Naive thymus-derived CD4-positive, alpha-beta T cell (primary cell): ENCODE results near the gene GPRASP3. TPM values are rescaled to one million over a fixed set of nuclear protein-coding genes. Genes with fewer than 3 reads are reported as not detected.
A peak's percentile ranks its signal among the peaks of the same experiment; 100 is the strongest.

Experiments used
- ATAC-seq: fragments of 150-1000 bp; cut with Tn5 transposase; 2 replicates; pipeline ENCODE4 v1.10.0; 2021; ENCODE audit warnings: mild to moderate bottlenecking, moderate library complexity
- CTCF ChIA-PET: fragments of 350-600 bp; sonication (Branson Sonifier 250); formaldehyde crosslinking; loops from one replicate; lab custom pipeline; 2021; ENCODE audit warnings: antibody characterized with exemption; lab: Charles Lee
- POLR2A ChIA-PET: fragments of 350-600 bp; sonication (Branson Sonifier 250); formaldehyde crosslinking; loops from one replicate; lab custom pipeline; 2021; ENCODE audit warnings: antibody characterized with exemption, inconsistent platforms; lab: Charles Lee
- DNase-seq, 9 donors: peaks; one replicate each; pipeline versions ENCODE4 v3.0.0 to v3.0.0-alpha.2; 2020 to 2022; ENCODE audit warnings: mixed read lengths in 1 of 9
- H3K27ac ChIP-seq: one replicate; pipeline ENCODE4 v1.7.0; 2013; ENCODE audit warnings: mild to moderate bottlenecking, low read depth, low read length, moderate library complexity
- H3K27me3 ChIP-seq, 2 donors: one replicate each; pipeline ENCODE4 v1.7.0; 2013; ENCODE audit warnings: low read length in 2 of 2, mild to moderate bottlenecking in 2 of 2, moderate library complexity in 2 of 2; ENCODE audit not compliant: control insufficient read depth in 2 of 2, insufficient read depth in 2 of 2
- H3K36me3 ChIP-seq, 3 experiments: 1 replicate in 2 of 3; 2 replicates in 1 of 3; pipeline ENCODE4 v1.7.0; 2013; ENCODE audit warnings: low read length in 3 of 3, mild to moderate bottlenecking in 3 of 3, moderate library complexity in 1 of 3; ENCODE audit not compliant: insufficient read depth in 3 of 3, control insufficient read depth in 2 of 3
- H3K4me1 ChIP-seq, 2 donors: one replicate each; pipeline ENCODE4 v1.7.0; 2013; ENCODE audit warnings: low read length in 2 of 2, mild to moderate bottlenecking in 2 of 2, moderate library complexity in 1 of 2; ENCODE audit not compliant: control insufficient read depth in 2 of 2, insufficient read depth in 2 of 2
- H3K4me3 ChIP-seq: 2 replicates; pipeline ENCODE4 v1.7.0; 2013; ENCODE audit warnings: mild to moderate bottlenecking, low read length
- H3K9me3 ChIP-seq, 3 experiments: 1 replicate in 2 of 3; 2 replicates in 1 of 3; pipeline ENCODE4 v1.7.0; 2013; ENCODE audit warnings: low read length in 3 of 3; ENCODE audit not compliant: control insufficient read depth in 2 of 3
- H3K27ac Mint-ChIP-seq, 9 donors: one replicate each; pipeline ENCODE4 v1.8.0; 2020 to 2022; ENCODE audit warnings: mixed read lengths in 9 of 9, mild to moderate bottlenecking in 8 of 9, moderate library complexity in 5 of 9, inconsistent platforms in 2 of 9
- H3K27me3 Mint-ChIP-seq, 5 donors: one replicate each; pipeline ENCODE4 v1.8.0; 2021 to 2022; ENCODE audit warnings: mixed read lengths in 5 of 5, mild to moderate bottlenecking in 1 of 5
- H3K36me3 Mint-ChIP-seq, 5 donors: one replicate each; pipeline ENCODE4 v1.8.0; 2020 to 2022; ENCODE audit warnings: mixed read lengths in 5 of 5, mild to moderate bottlenecking in 3 of 5, inconsistent platforms in 1 of 5
- H3K4me1 Mint-ChIP-seq, 7 donors: one replicate each; pipeline ENCODE4 v1.8.0; 2020 to 2022; ENCODE audit warnings: mixed read lengths in 7 of 7, mild to moderate bottlenecking in 3 of 7, inconsistent platforms in 1 of 7
- H3K4me3 Mint-ChIP-seq, 10 donors: one replicate each; pipeline ENCODE4 v1.8.0; 2020 to 2022; ENCODE audit warnings: mild to moderate bottlenecking in 10 of 10, mixed read lengths in 10 of 10, moderate library complexity in 6 of 10, inconsistent platforms in 2 of 10
- H3K9me3 Mint-ChIP-seq, 11 donors: one replicate each; pipeline ENCODE4 v1.8.0; 2020 to 2022; ENCODE audit warnings: mixed read lengths in 11 of 11, mild to moderate bottlenecking in 4 of 11, inconsistent platforms in 1 of 11, moderate library complexity in 1 of 11
- intact Hi-C, 2 donors: fragments of 100-400 bp; cut with micrococcal nuclease; formaldehyde crosslinking; loops; one replicate each; pipeline ENCODE4 v1.15.1; 2023
- polyA plus RNA-seq, 2 donors: library from polyadenylated mRNA; unstranded; fragments of 300-500 nt; fragmentation: Illumina TruSeq; gene quantifications; one replicate each; pipeline ENCODE4 v1.2.3, GENCODE V29; 2021
- total RNA-seq, 6 experiments: library from RNA in 5 of 6; stranded (reverse) in 5 of 6; gene quantifications; 1 replicate in 5 of 6; 2 replicates in 1 of 6; pipeline ENCODE4 v1.2.3 and lab custom pipeline; 2021 to 2026

The GPRASP3 gene
- total and polyA plus RNA-seq, 7 experiments from 2014 or later: 0.39 to 3.5 (median 1.9) TPM

DNA sequence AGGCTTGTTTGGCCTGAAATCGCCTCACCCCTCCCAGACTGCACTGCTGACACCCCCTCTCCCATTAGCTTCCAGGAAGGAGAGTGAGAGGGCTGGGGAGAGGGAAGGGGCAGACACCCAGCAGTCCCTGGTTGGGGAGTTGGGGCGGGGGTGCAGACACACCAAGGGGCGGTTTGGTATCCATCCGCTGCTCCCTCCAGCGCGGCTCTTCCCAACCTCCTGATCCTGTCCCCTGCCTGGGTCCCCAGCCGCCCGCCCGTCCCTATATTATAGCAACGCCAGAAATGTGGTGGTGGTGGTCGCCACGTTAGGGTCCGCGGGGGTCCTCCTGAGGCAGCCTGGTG lies 24.9 kb downstream of the GPRASP3 start:
- peak overlapping the region in 1 of 9 donors; percentile 37 for H3K27ac Mint-ChIP-seq

DNA sequence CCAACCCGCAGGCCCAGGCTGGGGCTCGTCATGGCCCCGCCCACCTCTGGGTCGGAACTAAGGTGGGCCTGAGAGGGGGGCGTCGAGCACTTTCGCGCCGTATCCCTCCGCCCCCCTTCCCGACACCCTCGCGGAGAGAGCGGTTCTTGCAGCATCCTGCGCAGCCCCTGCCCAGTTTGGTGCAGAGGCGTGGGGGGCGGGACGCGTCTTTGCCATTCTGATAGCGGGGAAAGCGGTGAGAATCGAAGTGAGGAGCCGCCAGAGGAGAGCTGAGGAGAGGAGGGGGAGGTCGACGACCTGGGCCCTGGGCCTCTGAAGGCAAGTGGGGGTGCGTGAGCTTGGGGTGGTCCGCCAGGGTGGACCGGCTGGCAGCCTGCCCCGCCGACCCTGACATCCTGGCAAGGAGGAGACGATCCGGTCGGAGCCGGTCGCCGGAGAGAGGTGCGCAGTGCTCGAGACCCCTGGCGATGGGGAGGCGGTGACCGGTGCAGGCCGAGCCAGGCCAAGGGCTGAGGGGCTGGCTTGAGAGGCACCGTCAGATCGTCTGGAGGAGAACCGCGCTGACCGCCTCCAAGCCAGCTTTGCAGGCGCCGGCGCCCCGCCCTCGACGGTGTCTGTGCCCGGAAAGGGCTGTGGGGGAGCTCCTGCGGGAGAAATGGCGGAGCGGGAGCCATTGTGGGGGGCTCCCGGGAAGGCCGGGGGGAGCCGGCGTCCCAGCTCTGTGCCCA lies 25.5 kb downstream of the GPRASP3 start:
- peak overlapping the region in 1 of 9 donors; percentile 37 for H3K27ac Mint-ChIP-seq
- peaks cover 0 to 3% (median 0%) of the 10 kb centered on the region in 5 donors for H3K27me3 Mint-ChIP-seq

More for the DNA sequence above, 24.9 kb downstream of the GPRASP3 start:
- Mint-ChIP-seq H3K9me3 (no peaks in the 10 kb centered on the region), H3K36me3 (no peaks in the 10 kb centered on the region), H3K4me3 (peak overlapping the region in 9 of 10 donors; percentile 35 to 90 (median 87)), H3K27me3 (peaks cover 0 to 3% (median 0%) of the 10 kb centered on the region in 5 donors), H3K4me1 (peaks cover 0 to 5% (median 0%) of the 10 kb centered on the region in 7 donors)
- H3K9me3 ChIP-seq: no peaks in the 10 kb centered on the region
- no peak overlapping the region for H3K27ac ChIP-seq
- intact Hi-C loops: no loop called here
- ChIA-PET POLR2A (no interaction called here), CTCF (no interaction called here)
- no peaks in the 10 kb centered on the region for H3K36me3 ChIP-seq
- H3K27me3 ChIP-seq: no peaks in the 10 kb centered on the region
- no peak overlapping the region for H3K4me3 ChIP-seq
- DNase-seq: no peak
- ATAC-seq: no peak
- no peaks in the 10 kb centered on the region for H3K4me1 ChIP-seq

DNA sequence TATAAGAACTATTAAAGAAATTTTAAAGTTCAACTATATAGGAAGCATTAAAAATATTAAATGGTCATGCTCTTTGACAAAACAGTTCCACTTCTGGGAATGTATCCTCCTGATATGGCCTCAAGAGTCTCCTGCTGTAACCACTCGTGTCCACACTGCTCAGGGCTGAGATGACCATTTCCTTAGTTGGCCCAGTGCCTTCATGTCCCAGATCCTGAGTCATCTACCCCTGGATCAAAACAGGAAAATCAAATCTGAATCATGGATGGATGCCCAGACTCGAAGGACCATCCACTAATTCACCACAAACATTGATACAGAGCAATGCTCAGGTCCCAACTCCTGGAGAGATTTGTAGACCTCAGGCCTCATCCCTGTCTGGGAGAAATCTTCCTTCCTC lies 44.7 kb downstream of the GPRASP3 start:
- Mint-ChIP-seq H3K36me3 (no peaks in the 10 kb centered on the region), H3K27ac (no peak overlapping the region), H3K27me3 (no peaks in the 10 kb centered on the region), H3K9me3 (no peaks in the 10 kb centered on the region), H3K4me1 (peaks cover 0 to 13% (median 7%) of the 10 kb centered on the region in 7 donors), H3K4me3 (no peak overlapping the region)
- DNase-seq: no peak
- Histone ChIP-seq H3K9me3 (no peaks in the 10 kb centered on the region), H3K4me1 (no peaks in the 10 kb centered on the region), H3K27ac (no peak overlapping the region), H3K36me3 (no peaks in the 10 kb centered on the region), H3K27me3 (no peaks in the 10 kb centered on the region), H3K4me3 (no peak overlapping the region)
- ATAC-seq: no peak
- CTCF ChIA-PET: no interaction called here
- POLR2A ChIA-PET: no interaction called here
- intact Hi-C loops: loop anchor here (5.0 to 10.0 kb wide), 5 partner anchors 50 to 608 kb away; partner anchors contain the start of genes BEX5 (in 1 of the 2), GPRASP1 (in 1 of the 2) and GPRASP2 (in 1 of the 2)

More for the DNA sequence above, 25.5 kb downstream of the GPRASP3 start:
- DNase-seq (peak in 7 of 9 donors; percentile 6 to 21 (median 14)), ATAC-seq (peak; percentile 53)
- H3K27me3 ChIP-seq: no peaks in the 10 kb centered on the region
- H3K4me1 Mint-ChIP-seq: peaks cover 0 to 5% (median 0%) of the 10 kb centered on the region in 7 donors
- intact Hi-C loops: no loop called here
- POLR2A ChIA-PET: no interaction called here
- H3K9me3 ChIP-seq: no peaks in the 10 kb centered on the region
- no peaks in the 10 kb centered on the region for H3K4me1 ChIP-seq
- no peaks in the 10 kb centered on the region for H3K36me3 ChIP-seq
- H3K4me3 Mint-ChIP-seq: peak overlapping the region; percentile 82 to 91 (median 88)
- no peak overlapping the region for H3K27ac ChIP-seq
- peak overlapping the region; percentile 43 for H3K4me3 ChIP-seq
- CTCF ChIA-PET: no interaction called here
- H3K9me3 Mint-ChIP-seq: no peaks in the 10 kb centered on the region
- no peaks in the 10 kb centered on the region for H3K36me3 Mint-ChIP-seq

DNA sequence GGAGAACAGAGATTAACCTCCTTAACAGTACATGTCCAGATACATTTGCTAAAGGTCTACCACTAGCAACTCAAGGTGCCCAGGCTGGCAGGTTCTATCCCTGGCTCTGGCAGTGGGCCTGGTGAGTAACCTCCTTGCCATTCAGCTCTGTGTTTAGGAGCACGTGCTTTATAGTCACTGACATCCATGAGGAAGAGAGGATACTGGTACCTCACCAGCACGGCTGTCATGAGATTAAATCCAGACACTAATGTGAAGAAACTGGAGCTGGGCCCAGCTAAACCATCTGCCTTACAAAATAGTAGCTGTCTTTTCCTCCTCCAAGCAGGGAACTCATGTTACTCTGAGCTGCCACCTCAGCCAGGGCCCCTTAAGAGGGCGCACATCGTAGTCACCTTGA lies 45.3 kb downstream of the GPRASP3 start:
- intact Hi-C loops: loop anchor here (5.0 to 10.0 kb wide), 5 partner anchors 51 to 609 kb away; partner anchors contain the start of genes BEX5 (in 1 of the 2), GPRASP1 (in 1 of the 2) and GPRASP2 (in 1 of the 2)
- Histone ChIP-seq H3K9me3 (no peaks in the 10 kb centered on the region), H3K4me3 (no peak overlapping the region), H3K27ac (no peak overlapping the region), H3K36me3 (no peaks in the 10 kb centered on the region), H3K27me3 (no peaks in the 10 kb centered on the region), H3K4me1 (no peaks in the 10 kb centered on the region)
- H3K4me3 Mint-ChIP-seq: no peak overlapping the region
- H3K36me3 Mint-ChIP-seq: no peaks in the 10 kb centered on the region
- POLR2A ChIA-PET: no interaction called here
- ATAC-seq: no peak
- no peaks in the 10 kb centered on the region for H3K9me3 Mint-ChIP-seq
- H3K4me1 Mint-ChIP-seq: peaks cover 0 to 17% (median 7%) of the 10 kb centered on the region in 7 donors
- H3K27ac Mint-ChIP-seq: no peak overlapping the region
- DNase-seq: no peak
- CTCF ChIA-PET: no interaction called here
- H3K27me3 Mint-ChIP-seq: no peaks in the 10 kb centered on the region

DNA sequence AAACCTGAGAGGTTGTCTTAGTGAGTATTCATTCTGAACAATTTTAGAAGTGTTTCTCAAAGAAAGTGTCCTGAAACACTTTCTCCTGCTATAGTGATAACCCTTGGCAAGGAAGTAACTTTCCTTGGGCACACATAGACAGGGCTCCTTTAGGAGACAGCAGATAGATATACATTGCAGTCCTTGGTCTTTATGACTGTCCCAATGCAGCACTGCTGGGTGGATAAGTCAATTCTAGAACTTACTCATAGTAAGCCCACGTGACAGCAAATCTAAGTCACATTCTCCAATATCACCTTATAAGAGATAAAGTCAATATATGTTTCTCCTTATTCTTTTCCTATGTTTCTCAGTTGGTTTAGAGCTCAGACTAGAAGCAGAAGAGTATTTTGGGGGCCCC lies 46.7 kb downstream of the GPRASP3 start:
- Mint-ChIP-seq H3K36me3 (no peaks in the 10 kb centered on the region), H3K27me3 (no peaks in the 10 kb centered on the region), H3K4me1 (peaks cover 0 to 19% (median 11%) of the 10 kb centered on the region in 7 donors), H3K9me3 (no peaks in the 10 kb centered on the region), H3K27ac (peak overlapping the region in 2 of 9 donors; percentile 1 to 9), H3K4me3 (peak overlapping the region in 3 of 10 donors; percentile 16 to 28 (median 22))
- ChIA-PET POLR2A (no interaction called here), CTCF (no interaction called here)
- H3K36me3 ChIP-seq: no peaks in the 10 kb centered on the region
- DNase-seq: no peak
- H3K4me3 ChIP-seq: no peak overlapping the region
- no peak overlapping the region for H3K27ac ChIP-seq
- no peaks in the 10 kb centered on the region for H3K4me1 ChIP-seq
- no peaks in the 10 kb centered on the region for H3K9me3 ChIP-seq
- no peaks in the 10 kb centered on the region for H3K27me3 ChIP-seq
- no peak for ATAC-seq
- intact Hi-C loops: loop anchor here (5.0 to 10.0 kb wide), 5 partner anchors 52 to 610 kb away; partner anchors contain the start of genes BEX5 (in 1 of the 2), GPRASP1 (in 1 of the 2) and GPRASP2 (in 1 of the 2)

DNA sequence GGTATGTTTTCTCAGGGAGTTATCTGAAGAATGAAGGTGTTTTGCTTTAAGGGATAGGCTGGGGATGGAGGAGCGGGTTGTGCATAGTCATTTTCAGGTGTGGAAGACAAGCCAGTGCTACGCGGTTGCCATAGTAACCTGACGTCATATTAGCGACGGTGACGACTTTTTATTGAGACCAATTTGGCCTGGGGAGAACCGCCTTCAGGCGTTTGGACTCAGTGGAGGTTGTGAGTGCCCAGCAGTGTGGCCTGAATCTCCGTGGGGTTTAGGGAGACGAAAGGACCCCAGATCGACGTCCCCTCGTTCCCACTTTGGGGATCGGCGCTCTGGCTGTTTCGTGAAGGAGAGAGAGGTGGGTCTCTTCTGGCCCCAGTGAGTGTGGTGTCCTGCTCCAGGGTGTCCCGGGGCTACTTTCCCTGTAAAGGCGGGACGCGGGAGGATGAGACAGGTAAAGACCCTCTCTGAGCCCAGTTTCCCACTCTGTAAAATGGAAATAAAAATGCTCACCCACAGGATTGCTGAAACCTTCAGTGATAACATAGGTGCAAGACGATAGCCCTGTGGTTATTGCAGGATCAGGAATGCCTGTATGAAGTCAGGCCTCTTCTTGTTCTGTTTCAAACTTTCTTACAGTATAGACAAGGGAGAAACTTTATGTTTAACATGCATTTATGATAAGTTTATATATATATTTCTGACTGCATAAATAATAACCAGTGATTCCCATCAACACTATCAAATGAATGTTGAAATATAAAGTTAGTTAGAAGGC lies 48.6 kb downstream of the GPRASP3 start:
- no peaks in the 10 kb centered on the region for H3K27me3 Mint-ChIP-seq
- CTCF ChIA-PET: no interaction called here
- H3K4me1 ChIP-seq: no peaks in the 10 kb centered on the region
- H3K9me3 ChIP-seq: no peaks in the 10 kb centered on the region
- ATAC-seq: peak; percentile 90
- H3K36me3 ChIP-seq: no peaks in the 10 kb centered on the region
- H3K36me3 Mint-ChIP-seq: peaks cover 0 to 7% (median 0%) of the 10 kb centered on the region in 5 donors
- H3K27ac Mint-ChIP-seq: peak overlapping the region; percentile 72 to 99 (median 97)
- peak overlapping the region; percentile 78 for H3K27ac ChIP-seq
- H3K4me3 ChIP-seq: peak overlapping the region; percentile 79
- H3K9me3 Mint-ChIP-seq: no peaks in the 10 kb centered on the region
- POLR2A ChIA-PET: no interaction called here
- peak overlapping the region; percentile 83 to 98 (median 96) for H3K4me3 Mint-ChIP-seq
- intact Hi-C loops: loop anchor here (1.0 to 10.0 kb wide), 8 partner anchors 49 to 1360 kb away; partner anchors contain the start of genes ARMCX5 (in 2 of the 2), BEX5 (in 1 of the 2), GPRASP1 (in 1 of the 2) and GPRASP2 (in 1 of the 2)
- H3K27me3 ChIP-seq: no peaks in the 10 kb centered on the region
- DNase-seq: peak; percentile 41 to 81 (median 72)
- H3K4me1 Mint-ChIP-seq: peaks cover 0 to 19% (median 11%) of the 10 kb centered on the region in 7 donors
